Stimulated activated CD4-positive, alpha-beta T cell treated with anti-CD3 and anti-CD28 coated beads, Interleukin-15, amount 100 ng/mL, for 24 hours (primary cell): ENCODE measurements around the gene DDX6.
A peak's percentile ranks its signal among the peaks of the same experiment; 100 is the strongest.
"Not testable (repeated sequence)": the region's sequence is repeated elsewhere in the genome, so short reads cannot be mapped to it uniquely, and the experiment has no call there.

Experiments used
- DNase-seq: peaks from one replicate; pipeline ENCODE4 v3.0.0-alpha.2; 2020

DDX6 gene, protein sequence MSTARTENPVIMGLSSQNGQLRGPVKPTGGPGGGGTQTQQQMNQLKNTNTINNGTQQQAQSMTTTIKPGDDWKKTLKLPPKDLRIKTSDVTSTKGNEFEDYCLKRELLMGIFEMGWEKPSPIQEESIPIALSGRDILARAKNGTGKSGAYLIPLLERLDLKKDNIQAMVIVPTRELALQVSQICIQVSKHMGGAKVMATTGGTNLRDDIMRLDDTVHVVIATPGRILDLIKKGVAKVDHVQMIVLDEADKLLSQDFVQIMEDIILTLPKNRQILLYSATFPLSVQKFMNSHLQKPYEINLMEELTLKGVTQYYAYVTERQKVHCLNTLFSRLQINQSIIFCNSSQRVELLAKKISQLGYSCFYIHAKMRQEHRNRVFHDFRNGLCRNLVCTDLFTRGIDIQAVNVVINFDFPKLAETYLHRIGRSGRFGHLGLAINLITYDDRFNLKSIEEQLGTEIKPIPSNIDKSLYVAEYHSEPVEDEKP

DNA sequence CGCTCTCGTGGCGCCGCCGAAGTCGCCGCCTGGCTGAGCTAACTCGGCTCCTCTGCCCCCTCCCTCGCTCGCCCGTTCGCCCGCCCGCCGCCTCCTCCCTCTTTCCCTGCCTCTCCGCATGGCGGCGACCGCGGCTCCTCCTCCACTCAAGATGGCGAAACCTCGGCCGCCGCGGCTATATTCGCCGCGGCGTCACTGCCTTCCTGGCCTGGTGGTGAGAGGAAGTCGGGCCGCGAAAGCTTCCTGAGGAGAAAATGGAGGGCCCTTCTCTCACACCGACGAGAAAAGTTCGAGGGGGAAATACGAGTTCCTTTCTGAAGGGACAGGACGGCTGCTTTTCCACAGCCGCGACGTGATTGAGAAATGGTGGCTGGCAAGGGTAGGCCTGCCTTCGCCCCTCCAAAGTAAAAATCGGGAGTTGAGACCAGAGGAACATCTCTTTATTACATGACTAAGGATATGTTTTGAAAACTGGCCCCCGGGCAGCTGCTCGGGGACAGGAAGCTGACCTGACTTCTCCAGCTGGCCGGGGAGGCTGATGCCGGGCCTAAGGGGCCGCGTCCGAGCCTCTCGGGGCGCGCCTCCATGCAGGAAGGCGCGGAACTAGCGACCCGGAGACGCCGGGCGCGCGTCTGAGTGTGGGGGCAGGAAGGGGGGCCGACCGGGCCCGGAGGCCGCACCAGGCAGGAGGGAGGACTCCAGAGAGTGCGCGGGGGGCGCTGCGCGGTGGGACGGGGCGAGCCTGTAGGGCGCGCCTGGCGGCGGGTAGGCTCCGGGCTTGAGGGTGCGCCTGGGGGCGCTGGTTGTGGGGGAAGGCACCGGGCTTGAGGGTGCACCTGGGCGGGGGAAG is at the start of gene DDX6:
Gene DDX6 (minus strand): TSS at position 54 of the 850 bp plus-strand sequence. CDS start 4,913 bp downstream, outside the sequence.
- DNase-seq = peak; percentile 94

DNA sequence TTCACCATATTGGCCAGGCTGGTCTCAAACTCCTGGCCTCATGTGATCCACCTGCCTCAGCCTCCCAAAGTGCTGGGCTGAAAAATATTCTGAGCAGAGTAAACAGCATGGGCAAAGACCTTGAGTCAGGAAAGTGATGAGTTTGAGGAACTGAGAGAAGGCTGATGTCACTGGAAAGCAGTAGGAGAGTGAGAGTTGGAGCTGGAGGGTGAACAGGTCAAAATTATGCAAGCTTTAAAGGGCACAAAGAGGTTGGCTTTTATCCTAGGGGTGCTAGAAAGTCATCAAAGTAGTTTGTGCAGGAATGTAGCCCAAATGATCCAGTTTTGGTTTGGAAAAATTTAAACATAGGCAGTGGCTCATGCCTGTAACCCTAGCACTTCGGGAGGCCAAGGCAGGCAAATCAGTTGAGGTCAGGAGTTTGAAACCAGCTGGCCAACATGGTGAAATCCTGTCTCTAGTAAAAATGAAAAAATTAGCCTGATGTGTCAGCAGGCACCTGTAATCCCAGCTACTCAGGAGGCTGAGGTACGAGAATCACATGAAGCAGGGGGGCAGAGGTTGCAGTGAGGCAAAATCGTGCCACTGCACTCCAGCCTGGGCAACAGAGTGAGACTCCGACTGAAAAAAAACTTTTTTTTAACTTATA is 48.1 kb upstream of the DDX6 start:
- peak; percentile 11 for DNase-seq

DNA sequence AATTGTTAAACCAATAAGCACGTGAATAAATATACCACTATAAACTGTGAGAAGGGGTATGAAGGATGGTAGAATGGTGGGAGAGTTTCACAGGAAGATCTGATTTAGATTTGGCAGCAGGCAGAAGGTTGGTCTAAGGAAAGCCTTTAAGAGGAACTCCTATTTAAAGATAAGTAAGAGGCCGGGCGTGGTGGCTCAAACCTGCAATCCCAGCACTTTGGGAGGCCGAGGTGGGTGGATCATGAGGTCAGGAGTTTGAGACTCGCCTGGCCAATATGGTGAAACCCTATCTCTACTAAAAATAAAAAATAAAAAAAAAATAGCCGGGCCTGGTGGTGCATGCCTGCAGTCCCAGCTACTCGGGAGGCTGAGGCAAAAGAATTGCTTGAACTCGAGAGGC is 46.9 kb upstream of the DDX6 start:
- no peak for DNase-seq

DNA sequence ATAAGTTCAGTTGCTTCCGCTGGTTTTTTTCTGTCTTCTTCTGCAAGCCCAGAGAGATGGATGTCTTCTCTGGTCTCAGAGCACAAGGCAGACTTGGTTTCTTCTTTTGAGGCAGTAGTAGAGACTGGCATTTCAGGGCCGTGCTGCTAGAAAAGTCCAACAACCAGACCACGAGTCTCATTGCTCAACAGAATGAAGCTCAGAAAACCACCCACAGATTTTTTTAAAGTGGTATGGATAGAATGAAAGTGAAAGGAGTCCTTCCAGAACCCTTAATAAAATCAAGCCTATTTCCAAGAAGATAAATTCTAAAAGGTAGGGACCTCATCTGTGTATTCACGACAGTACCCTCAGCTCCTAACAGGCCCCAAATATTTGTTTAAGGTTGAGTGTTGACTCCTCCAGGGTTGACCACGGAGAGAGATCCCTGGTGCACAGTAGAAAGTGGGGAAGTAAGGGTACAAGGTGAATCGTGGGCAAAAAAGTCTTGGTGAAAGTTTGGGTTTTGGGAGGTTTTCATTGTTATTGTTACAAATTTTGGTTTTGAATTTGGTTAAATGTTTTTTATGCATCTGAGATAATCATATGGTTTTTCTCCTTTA is 43.6 kb upstream of the DDX6 start:
- no peak for DNase-seq

DNA sequence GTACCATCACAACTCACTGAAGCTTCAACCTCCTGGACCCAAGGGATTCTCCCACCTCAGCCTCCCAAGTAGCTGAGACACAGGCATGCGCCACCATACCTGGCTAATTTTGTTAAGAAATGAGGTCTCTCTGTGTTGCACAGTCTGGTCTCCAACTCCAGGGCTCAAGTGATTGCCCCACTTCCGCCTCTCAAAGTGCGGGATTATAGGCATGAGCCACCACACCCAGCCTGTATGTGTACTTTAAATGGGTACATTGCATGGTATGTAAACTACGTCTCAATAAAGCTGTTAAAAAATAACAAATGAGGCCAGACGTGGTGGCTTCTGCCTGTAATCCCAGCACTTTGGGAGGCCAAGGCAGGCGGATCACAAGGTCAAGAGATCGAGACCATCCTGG is 36.2 kb upstream of the DDX6 start:
- no peak for DNase-seq

DNA sequence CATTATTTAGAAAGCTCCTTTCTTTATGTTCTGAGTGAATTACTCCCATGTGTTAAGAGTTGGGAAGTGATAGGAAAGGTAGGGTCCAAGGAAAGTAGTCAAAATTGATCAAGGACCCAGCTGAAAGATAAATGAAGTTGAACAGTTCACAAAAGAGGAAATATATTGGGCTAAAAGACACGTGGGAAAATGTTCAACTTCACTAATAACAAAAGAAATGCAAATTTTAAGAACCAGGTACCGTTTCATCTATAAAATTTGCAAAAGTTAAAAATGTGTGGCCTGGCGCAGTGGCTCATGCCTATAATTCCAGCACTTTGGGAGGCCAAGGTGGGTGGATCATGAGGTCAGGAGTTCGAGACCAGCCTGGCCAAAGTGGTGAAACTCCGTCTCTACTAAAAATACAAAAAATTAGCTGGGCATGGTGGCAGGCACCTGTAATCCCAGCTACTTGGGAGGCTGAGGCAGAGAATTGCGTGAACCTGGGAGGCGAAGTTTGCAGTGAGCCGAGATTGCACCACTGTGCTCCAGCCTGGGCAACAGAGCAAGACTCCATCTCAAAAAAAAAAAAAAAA is 32.1 kb upstream of the DDX6 start:
- not testable (repeated sequence) for DNase-seq

DNA sequence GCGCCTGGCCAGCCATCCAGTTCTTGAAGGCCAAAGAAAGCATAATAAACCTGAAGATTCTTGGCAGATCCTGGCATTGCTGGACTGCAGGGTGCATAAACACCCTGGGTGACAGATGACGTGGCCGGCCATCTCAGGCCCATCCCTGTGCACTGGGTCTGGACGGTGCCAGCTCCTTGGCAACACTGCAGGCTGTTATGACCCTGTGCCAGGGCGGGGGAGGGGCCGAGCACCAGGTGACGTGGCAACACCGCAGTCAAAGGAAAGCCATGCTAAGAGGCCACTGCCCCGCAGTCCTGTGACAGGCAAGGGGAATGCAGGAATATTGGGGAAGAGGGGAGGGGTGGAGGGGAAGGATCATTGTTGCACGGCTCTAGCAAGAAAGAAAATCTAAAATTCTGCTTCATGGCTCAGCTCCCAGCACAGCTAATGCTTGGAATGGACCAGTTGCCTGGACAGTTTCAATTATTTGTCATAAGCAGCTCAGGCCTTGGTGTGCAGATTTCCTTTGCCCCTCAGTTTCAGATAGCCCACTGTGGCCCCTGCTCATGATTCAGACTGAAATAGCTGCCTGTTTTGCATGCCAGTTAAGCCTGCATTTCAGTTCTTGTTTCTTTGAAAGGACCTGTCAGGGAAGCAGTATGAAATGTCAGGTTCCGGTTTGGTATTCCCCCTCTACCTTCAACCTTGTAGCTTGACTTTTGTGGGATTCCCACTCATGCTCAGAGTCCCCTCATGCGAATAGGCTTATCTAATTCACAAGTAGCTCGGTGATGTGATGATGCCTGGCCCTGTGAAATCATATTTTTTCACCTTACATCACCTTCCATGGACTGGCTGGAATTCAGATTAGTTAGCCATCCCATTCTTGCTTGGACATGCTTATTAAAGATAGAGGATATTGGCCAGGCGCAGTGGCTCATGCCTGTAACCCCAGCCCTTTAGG is 29.7 kb upstream of the DDX6 start:
- DNase-seq = peak; percentile 11

DNA sequence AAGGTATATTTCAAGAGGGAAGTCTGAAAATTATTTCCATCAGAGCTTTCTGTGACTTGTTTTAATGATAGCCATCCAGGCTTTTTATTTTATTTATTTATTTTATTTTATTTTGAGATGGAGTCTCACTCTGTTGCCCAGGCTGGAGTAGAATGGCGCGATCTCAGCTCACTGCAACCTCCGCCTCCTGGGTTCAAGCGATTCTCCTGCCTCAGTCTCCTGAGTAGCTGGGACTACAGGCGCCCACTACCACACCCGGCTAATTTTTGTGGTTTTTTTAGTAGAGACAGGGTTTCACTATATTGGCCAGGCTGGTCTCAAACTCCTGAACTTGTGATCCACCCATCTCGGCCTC is 29.0 kb upstream of the DDX6 start:
- not testable (repeated sequence) for DNase-seq

DNA sequence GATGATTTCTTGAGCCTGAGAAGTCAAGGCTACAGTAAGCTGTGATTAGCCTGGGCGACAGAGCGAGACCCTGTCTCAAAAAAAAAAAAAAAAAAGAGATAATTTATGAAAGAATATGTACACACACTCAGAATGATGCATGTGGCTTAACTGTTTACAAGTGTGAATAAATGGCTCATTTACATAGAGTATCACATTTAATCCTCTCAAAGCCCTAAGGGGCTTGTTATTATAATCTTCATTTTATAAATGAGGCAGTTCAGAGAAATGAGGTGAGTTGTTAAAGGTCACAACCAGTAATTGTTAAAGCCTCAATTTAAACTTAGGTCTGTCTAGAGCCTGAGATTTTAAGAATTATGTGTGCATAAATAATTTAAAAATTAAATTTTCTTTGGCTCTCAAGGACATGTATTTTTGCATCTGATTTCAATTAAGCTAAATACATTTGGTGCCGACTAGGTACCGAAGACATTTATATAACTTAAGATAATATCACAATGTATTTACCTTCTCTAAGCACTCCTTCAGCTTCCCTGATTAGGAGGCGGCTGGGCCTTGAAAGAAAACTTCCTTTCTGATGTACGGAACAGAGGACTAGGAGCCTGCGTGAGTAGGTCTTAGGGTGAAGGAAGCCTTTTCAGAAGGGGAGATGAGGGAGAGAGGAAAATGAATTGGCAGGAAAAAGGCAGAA is 28.5 kb upstream of the DDX6 start:
- no peak for DNase-seq

DNA sequence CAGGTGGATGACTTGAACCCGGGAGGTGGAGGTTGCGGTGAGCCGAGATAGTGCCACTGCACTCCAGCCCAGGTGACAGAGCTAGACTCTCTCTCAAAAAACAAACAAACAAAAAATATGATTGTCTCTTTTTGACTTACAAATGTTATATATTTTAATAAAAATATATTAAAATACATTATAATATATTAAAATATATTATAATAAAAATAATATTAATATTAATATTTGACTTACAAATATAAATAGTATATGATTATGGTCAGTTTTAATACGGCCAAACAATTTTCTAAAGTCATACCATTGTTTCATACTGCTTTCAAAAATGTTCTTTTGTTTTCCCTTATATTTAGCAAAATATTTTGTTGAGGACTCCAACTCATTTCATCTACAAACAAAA is 27.2 kb upstream of the DDX6 start:
- DNase-seq = no peak

DNA sequence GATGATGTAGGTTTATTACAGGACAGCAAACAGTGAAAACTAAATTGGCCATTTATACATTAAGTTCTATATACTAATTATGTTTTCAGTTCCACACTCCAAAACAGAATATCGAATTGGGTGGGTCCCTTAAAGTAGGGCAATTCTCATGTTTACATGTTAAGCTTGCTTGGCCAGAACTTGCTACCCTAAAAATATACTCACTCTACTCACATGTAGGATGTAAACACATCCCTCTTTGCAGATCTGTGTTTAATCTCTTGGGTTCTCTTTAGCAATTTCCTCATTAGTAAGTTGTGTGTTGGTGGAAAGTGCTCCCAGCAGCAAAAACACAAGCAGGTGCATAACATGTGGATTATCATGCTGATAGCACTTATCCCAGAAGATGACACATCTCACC is 22.6 kb upstream of the DDX6 start:
- DNase-seq = no peak

DNA sequence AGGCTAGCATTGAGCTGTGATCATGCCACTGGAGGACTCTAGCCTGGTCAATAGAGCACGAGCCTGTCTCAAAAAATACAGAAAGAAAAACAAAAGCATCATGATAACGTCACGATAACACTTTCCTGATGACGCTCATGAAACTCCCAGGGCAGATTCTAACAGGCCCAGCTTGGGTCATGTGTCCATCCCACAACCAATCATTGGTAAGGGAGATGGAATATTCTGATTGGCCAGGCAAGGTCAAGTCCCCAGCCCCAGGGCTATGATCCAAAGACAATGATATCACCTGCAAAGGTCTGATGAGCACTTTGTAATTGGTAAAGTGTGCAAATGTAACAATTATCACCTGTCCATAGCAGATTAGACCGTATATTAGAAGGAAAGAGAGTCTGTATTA is 21.5 kb upstream of the DDX6 start:
- no peak for DNase-seq

DNA sequence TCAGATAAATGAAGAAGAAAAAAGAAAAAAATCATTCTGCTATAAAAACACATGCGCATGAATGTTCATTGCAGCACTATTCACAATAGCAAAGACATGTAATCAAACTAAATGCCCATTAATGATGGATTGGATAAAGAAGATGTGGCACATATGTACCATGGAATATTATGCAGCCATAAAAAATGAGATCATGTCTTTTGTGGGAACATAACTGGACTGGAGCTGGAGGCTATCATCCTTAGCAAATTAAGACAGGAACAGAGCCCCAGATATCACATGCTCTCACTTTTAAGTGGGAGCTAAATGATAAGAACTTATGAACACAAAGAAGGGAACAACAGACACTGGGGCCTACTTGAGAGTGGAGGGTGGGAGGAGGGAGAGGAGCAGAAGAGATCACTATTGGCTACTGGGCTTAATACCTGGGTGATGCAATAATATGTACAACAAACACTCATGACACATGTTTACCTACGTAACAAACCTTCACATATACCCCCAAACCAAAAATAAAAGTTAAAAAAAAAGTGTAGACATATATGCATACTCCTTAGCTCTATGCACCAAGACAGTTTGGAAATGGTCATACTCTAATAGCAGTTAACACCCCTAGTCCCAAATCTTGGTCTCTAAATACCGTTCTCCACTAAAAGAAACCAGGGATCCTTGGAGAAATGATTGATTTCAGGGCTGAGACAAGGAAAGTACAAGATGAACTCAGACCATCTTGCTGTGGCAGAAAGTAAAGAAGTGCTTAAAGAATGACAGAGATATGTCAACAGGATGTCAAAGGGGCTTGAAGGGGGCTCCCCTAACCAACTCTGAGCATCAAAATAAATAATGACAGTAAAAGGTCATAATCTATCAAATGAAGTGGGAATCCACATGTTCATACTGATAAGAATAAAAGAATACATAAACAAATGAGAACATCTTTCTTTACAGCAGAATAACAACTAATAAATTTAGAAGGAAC is 17.1 kb upstream of the DDX6 start:
- DNase-seq = no peak

DNA sequence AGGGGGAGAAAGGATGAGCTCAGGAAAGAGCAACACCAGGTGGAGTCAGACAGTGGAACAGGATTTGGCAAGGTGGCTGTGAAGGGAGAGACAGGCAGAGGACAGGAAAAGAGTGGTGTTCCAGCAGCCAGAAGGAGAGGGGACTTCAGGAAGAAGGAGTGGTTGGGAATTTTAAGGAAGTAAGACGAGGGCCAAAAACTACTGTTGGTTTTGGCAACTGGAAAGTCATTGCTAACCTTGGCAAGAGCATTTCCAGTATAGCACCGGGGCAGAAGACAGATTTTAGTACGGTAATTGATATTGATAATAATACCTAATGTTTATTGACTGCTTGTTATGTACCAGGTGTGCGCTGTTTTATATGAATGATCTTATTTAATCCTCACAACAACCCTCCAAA is 15.4 kb upstream of the DDX6 start:
- no peak for DNase-seq

DNA sequence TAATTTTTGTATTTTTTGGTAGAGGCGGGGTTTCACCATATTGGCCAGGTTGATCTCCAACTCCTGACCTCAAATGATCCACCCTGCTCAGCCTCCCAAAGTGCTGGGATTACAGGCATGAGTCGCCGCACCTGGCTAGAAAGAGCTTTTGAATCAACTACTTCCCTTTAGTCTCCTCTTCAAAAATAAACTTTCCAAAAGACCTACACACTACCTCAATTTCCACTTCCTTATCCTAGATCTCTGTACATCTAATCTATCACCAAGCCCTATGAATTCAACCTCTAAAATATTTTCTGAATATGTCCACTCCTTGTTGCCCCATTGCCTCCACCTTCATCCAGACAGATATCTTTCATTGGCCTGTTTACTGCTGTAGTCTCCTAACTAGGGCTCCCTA is 13.1 kb upstream of the DDX6 start:
- DNase-seq = no peak

DNA sequence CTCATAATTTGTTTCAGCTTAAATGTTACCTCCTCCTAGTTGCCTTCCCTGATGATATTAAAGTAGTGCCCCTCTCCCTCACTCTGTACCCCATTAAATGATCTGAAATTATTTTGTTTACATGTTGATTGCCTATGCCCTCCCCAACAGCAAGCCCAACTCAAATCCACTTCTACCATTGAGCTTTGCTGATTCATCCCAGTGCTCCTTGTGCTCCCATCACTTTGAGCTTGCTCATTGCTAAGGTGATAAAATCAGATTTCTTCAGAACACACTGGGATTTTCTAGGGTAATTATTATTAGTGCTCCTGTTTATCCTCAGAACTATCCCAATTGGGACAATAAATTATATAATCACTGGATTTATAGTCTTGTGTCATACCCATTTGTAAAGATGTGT is 8.4 kb upstream of the DDX6 start:
- no peak for DNase-seq

DNA sequence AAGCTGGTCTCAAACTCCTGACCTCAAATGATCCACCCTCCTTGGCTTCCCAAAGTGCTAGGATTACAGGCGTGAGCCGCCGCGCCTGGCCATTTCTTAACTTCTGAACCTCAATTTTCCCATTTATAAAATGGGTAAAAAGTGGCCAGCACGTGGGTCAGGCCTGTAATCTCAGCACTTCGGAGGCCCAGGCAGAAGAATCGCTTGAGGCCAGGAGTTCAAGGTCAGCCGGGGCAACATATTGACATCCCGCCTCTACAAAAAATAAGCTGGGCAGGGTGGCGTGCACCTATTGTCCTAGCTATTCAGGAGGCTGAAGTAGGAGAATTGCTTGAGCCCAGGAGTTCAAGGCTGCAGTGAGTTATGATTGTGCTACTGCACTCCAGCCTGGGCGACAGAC is 6.5 kb upstream of the DDX6 start:
- DNase-seq = no peak

DNA sequence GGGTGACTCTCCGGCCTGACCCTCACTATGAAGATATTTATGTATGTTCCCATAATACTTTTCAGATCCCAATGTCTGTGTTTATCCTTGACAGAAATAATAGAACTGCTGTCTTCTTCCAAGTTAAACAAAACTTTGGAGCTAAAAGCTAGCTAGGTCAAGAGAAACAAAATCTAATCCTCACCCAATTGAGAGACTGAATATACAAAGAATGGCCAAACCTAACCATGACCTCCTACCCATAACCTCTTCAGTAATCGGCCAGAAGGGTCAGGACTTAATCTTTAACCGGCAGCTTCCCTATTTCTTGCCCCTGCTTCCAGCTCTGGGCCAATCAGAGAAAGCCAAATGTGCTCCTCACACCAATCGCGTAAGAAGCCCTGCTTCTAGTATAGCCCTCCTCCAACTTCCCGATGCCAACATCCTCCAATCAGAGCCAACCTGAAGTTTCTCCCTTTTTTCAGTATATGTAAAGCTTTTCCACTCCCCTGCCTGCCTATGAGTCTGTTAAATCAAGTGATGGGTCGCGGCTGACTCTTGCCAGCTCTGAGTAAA is 1.7 kb upstream of the DDX6 start:
- peak; percentile 80 for DNase-seq

DNA sequence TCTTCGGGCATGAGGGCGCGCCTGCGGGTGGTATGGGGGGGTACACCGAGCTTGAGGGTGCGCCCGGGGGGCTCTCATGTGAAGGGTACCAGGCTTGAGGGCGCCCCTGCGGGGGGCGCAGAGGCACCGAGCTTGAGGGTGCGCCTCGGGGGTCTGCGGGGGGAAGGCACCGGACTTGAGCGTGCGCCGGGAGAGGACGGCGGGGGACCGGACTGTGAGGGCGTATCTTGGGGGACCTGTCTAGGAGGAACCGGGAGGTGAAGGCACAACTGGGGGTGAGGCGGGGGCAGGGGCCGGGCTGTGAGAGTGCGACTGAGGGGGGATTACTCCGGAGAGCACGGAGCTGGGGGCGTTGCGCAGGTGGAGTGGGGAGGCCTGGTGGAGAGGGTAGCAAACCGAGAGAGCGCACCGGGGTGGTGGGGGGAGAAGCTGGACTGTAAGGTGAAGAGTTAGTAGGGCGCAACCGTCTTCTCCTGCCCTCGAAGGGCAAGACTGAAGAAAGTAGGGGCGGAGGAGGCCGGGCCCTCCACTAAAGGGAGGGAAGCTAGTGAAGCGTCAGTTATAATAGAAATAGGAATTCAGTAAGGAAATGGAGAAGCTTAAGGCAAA is 1.1 kb upstream of the DDX6 start:
- peak; percentile 59 for DNase-seq
